Measurements from ENCODE around the gene MPO. TPM values are rescaled to one million over a fixed set of nuclear protein-coding genes. Genes with fewer than 3 reads are reported as not detected.

MPO gene
- total RNA-seq, 1 donor from 2014 or later: not detected

DNA sequence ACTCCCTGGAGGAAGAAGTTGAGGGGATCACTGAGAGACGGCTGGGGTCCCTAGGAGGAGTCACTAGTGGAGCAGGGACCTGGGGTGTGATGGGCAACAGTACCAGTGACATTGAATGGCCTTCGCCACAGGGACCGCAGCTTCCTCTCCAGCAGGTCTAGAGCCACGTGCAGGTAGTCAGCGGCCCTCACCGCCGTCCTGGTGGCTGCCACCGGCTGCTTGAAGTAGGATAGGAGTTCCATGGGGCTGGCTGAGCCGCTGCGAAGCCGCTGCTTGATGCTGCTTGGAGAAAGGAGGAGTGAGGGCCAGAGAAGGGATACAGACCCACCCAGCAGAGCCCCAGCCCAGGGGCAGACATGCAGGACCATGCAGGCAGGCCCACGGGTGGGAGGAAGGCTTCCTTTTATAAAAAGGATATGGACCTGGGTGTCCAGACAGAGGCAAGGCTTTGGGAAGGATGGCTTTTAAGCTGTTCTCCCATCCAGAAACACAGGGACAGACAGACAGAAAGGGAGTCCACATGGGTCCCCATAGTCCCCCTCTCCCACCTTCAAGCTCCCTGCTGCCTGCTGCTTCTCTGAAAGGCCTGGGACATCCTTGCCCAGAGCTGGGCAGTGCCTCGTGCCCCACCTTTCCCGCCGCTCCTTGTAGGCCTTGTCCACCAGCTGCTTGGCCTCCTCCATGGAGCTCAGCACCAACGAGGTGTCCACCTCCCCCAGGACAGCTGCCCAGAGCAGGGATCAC, 827 bp downstream of the MPO start:
- Mint-ChIP-seq H3K36me3 (ENCODE audit: unreplicated experiment) (no peaks in the 10 kb centered on the region), H3K27ac (ENCODE audit: unreplicated experiment) (no peak overlapping the region), H3K4me3 (ENCODE audit: unreplicated experiment) (no peak overlapping the region), H3K4me1 (ENCODE audit: unreplicated experiment) (no peaks in the 10 kb centered on the region), H3K9me3 (ENCODE audit: unreplicated experiment) (no peaks in the 10 kb centered on the region), H3K27me3 (ENCODE audit: unreplicated experiment) (no peaks in the 10 kb centered on the region)
- TF ChIP-seq, protein P1, sequence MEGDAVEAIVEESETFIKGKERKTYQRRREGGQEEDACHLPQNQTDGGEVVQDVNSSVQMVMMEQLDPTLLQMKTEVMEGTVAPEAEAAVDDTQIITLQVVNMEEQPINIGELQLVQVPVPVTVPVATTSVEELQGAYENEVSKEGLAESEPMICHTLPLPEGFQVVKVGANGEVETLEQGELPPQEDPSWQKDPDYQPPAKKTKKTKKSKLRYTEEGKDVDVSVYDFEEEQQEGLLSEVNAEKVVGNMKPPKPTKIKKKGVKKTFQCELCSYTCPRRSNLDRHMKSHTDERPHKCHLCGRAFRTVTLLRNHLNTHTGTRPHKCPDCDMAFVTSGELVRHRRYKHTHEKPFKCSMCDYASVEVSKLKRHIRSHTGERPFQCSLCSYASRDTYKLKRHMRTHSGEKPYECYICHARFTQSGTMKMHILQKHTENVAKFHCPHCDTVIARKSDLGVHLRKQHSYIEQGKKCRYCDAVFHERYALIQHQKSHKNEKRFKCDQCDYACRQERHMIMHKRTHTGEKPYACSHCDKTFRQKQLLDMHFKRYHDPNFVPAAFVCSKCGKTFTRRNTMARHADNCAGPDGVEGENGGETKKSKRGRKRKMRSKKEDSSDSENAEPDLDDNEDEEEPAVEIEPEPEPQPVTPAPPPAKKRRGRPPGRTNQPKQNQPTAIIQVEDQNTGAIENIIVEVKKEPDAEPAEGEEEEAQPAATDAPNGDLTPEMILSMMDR (IDR thresholded peaks at IDR 0.05): no peak
- peak; percentile 82 for DNase-seq (ENCODE audit: extremely low spot score, unreplicated experiment)

DNA sequence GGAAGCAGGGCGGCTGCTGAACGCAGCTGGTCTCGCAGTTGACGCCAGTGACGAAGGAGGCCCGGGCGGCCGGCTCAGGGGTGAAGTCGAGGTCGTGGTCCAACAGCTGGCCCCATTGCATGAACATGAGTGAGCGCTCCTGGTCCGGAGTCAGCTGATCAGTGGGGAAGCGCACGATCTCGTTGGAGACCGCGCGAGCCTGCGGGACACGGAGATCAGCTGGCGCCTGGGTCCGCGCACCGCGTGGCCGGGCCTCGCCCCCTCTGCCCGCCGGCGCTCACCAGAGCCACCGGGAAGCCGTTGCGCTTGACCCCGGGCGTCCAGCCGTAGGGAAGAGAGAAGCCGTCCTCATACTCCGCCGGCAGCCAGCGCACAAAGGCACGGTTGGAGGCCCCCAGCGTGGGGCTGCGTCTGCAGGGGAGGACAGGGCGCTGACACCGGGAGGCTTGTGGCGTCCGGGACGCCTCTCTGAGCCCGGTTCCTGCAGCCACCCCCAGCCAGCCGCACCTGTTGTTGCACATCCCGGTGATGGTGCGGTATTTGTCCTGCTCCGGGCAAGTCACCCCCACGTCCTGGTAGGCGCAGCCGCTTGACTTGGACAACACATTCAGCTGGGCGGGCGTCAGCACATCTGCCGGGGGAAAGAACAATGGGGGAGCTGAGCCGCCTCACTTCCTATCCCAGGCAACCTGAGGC, 1.6 kb downstream of the MPO start:
- no peaks in the 10 kb centered on the region for H3K4me1 Mint-ChIP-seq (ENCODE audit: unreplicated experiment)
- H3K27ac Mint-ChIP-seq (ENCODE audit: unreplicated experiment): no peak overlapping the region
- H3K27me3 Mint-ChIP-seq (ENCODE audit: unreplicated experiment): no peaks in the 10 kb centered on the region
- TF ChIP-seq, protein P1 (IDR thresholded peaks at IDR 0.05): no peak
- H3K4me3 Mint-ChIP-seq (ENCODE audit: unreplicated experiment): no peak overlapping the region
- no peaks in the 10 kb centered on the region for H3K9me3 Mint-ChIP-seq (ENCODE audit: unreplicated experiment)
- DNase-seq (ENCODE audit: extremely low spot score, unreplicated experiment): peak; percentile 81
- no peaks in the 10 kb centered on the region for H3K36me3 Mint-ChIP-seq (ENCODE audit: unreplicated experiment)

DNA sequence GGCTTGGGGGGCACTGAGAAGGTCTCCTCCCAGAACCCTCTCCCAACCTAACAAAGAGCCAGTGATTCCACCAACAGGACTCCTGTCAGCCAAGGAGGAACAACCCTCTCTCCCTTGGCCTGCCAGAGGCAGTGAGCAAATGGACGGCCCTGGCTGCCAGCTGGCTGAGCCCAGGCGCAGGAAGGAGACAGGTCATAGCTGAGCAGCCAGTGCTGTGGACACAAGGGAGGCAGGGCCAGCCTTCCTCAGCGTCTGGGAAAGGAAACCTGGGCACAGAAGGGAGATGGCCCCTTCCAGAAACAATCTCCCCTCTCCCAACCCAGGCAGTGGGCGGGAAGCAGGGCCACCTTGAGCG, 2.1 kb downstream of the MPO start:
- TF ChIP-seq, protein P1 (IDR thresholded peaks at IDR 0.05): no peak
- H3K27me3 Mint-ChIP-seq (ENCODE audit: unreplicated experiment): no peaks in the 10 kb centered on the region
- H3K36me3 Mint-ChIP-seq (ENCODE audit: unreplicated experiment): no peaks in the 10 kb centered on the region
- no peak overlapping the region for H3K27ac Mint-ChIP-seq (ENCODE audit: unreplicated experiment)
- no peaks in the 10 kb centered on the region for H3K9me3 Mint-ChIP-seq (ENCODE audit: unreplicated experiment)
- H3K4me3 Mint-ChIP-seq (ENCODE audit: unreplicated experiment): no peak overlapping the region
- no peaks in the 10 kb centered on the region for H3K4me1 Mint-ChIP-seq (ENCODE audit: unreplicated experiment)
- DNase-seq (ENCODE audit: extremely low spot score, unreplicated experiment): peak; percentile 83

DNA sequence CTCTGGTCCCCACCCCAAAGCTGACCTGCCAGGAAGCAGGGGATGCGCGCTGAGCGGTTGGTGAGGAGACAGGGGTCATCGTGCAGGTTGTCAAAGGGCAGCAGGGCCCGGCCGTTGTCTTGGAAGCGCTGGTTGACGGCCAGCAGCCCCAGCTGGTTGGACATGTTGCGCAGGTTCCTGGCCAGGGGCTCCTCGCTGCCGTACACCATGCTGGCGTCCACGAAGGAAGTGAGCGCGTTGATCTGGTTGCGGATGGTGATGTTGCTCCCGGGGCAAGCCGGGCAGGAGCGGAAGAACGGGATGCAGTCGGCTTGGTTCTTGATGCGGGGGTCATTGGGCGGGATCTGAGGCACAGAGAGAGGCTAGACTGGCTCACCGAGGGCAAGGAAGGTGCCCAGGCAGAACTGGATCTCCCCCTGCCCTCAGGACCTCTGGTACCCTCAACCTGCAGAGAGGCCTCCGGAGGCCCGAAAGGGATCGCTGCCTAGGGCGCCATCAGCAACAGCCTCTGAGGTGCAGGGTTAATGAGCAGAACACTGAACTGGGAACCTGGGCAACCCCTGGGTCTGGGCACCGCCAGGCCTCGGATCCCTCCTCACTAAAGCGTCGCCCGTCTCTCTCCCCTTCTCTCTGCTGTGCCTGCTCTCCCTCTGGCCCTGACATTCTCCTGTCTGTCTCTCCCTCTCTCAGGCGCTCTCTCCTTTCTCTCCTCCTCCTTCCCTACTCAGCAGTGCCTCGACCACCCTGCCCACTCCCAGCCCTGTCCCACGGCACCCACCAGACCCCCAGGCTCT, 2.7 kb downstream of the MPO start:
- no peak overlapping the region for H3K27ac Mint-ChIP-seq (ENCODE audit: unreplicated experiment)
- H3K9me3 Mint-ChIP-seq (ENCODE audit: unreplicated experiment): no peaks in the 10 kb centered on the region
- H3K4me1 Mint-ChIP-seq (ENCODE audit: unreplicated experiment): no peaks in the 10 kb centered on the region

More for the DNA sequence above, 2.7 kb downstream of the MPO start:
- Mint-ChIP-seq H3K36me3 (ENCODE audit: unreplicated experiment) (no peaks in the 10 kb centered on the region), H3K4me3 (ENCODE audit: unreplicated experiment) (no peak overlapping the region), H3K27me3 (ENCODE audit: unreplicated experiment) (no peaks in the 10 kb centered on the region)
- DNase-seq (ENCODE audit: extremely low spot score, unreplicated experiment): peak; percentile 83
- TF ChIP-seq, protein P1 (IDR thresholded peaks at IDR 0.05): no peak
